UCSD-AML1 (cell line): Measurements from ENCODE around the gene IL13.

Source experiments
- DNase-seq: peaks from one replicate; lab custom pipeline; 2025; ENCODE audit not compliant: unreplicated experiment; lab: John Stamatoyannopoulos, UW

IL13 gene

GRCh38 chr5:132655821-132656773 lies 1.9 kb upstream of the IL13 start:
- DNase-seq: no peak

GRCh38 chr5:132656774-132657355 lies 1.1 kb upstream of the IL13 start:
- no peak for DNase-seq

GRCh38 chr5:132658381-132659302 lies 669 bp downstream of the IL13 start:
- no peak for DNase-seq

- DNase-seq: no peak
Measured at GRCh38 chr5:132659598-132660493, 1.9 kb downstream of the IL13 start.

GRCh38 chr5:132661231-132662003 lies 3.4 kb downstream of the IL13 start:
- no peak for DNase-seq

- DNase-seq: no peak
Measured at GRCh38 chr5:132662004-132662401, 4.0 kb downstream of the IL13 start.

GRCh38 chr5:132662925-132663770 lies 5.2 kb downstream of the IL13 start:
- DNase-seq: peak; percentile 32

- DNase-seq: no peak
Measured at GRCh38 chr5:132663771-132664695, 6.1 kb downstream of the IL13 start.

- DNase-seq: no peak
Measured at GRCh38 chr5:132664696-132665209, 6.8 kb downstream of the IL13 start.

- DNase-seq: no peak
Measured at GRCh38 chr5:132665574-132666080, 7.7 kb downstream of the IL13 start.

GRCh38 chr5:132666310-132667123 lies 8.5 kb downstream of the IL13 start:
- no peak for DNase-seq

- DNase-seq: no peak
Measured at GRCh38 chr5:132667309-132667708, 9.3 kb downstream of the IL13 start.

GRCh38 chr5:132667761-132668705 lies 10.1 kb downstream of the IL13 start:
- no peak for DNase-seq

- no peak for DNase-seq
Measured at GRCh38 chr5:132668706-132669454, 10.9 kb downstream of the IL13 start.

GRCh38 chr5:132669455-132669820 lies 11.5 kb downstream of the IL13 start:
- DNase-seq: no peak
